ENCODE measurements around the gene MATN3. TPM values are rescaled to one million over a fixed set of nuclear protein-coding genes. Genes with fewer than 3 reads are reported as not detected.

Gene MATN3
- total RNA-seq, 2 donors from 2014 or later = 0.12 to 0.13 TPM

DNA sequence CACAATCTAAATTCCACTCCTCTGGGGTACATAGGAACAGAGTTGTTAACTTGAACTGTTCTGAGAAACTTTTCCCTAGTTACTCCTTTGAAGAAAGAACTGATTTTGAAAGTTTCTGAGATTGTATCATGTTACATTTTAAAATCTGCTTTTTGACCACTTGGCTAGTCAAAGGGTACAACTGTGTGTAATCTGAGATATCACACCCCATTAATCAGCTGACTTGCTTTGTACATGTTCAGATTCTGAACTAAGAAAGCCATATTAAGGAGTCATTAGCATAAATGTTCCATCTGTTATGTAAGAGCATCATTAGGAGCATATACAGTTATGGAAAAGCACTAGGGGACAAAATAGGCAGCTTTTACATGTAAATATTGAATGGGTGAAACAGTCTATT, 18.7 kb downstream of the MATN3 start:
- H3K27me3 ChIP-seq = no peaks in the 10 kb centered on the region
- H3K36me3 ChIP-seq = no peaks in the 10 kb centered on the region
- TF ChIP-seq, protein P1, sequence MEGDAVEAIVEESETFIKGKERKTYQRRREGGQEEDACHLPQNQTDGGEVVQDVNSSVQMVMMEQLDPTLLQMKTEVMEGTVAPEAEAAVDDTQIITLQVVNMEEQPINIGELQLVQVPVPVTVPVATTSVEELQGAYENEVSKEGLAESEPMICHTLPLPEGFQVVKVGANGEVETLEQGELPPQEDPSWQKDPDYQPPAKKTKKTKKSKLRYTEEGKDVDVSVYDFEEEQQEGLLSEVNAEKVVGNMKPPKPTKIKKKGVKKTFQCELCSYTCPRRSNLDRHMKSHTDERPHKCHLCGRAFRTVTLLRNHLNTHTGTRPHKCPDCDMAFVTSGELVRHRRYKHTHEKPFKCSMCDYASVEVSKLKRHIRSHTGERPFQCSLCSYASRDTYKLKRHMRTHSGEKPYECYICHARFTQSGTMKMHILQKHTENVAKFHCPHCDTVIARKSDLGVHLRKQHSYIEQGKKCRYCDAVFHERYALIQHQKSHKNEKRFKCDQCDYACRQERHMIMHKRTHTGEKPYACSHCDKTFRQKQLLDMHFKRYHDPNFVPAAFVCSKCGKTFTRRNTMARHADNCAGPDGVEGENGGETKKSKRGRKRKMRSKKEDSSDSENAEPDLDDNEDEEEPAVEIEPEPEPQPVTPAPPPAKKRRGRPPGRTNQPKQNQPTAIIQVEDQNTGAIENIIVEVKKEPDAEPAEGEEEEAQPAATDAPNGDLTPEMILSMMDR (IDR thresholded peaks at IDR 0.05) = no peak
- H3K27ac ChIP-seq = no peak overlapping the region
- H3K4me3 ChIP-seq = no peak overlapping the region
- no peaks in the 10 kb centered on the region for H3K4me1 ChIP-seq
- intact Hi-C loops (cut with DNase I) = no loop called here
- no peaks in the 10 kb centered on the region for H3K9me3 ChIP-seq
- DNase-seq = no peak
- H3K9ac ChIP-seq (ENCODE audit: low read depth in 2 of 2, low read length in 2 of 2) = no peak overlapping the region

DNA sequence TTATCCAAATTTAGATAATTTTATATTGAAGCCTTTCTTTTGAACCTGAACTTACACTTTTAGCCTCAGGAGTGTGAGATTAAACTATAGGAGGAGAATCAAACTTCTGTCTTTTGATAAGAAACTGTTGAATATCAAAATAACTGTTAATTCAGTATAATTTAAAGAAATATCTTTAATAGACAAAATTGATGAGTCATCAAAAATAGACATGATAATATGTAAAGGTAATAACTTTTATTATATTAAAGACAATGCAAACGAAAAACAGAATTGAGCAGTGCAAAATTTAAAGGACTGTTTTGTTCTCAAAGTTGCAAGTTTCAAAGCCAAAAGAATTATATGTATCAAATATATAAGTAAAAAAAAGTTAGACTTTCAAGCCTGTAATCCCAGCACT, 20.6 kb downstream of the MATN3 start:
- no peaks in the 10 kb centered on the region for H3K9me3 ChIP-seq
- intact Hi-C loops (cut with DNase I) = no loop called here
- no peak overlapping the region for H3K9ac ChIP-seq (ENCODE audit: low read depth in 2 of 2, low read length in 2 of 2)
- H3K4me3 ChIP-seq = no peak overlapping the region
- no peak for DNase-seq
- TF ChIP-seq, protein P1 (IDR thresholded peaks at IDR 0.05) = no peak
- no peaks in the 10 kb centered on the region for H3K36me3 ChIP-seq
- H3K27me3 ChIP-seq = no peaks in the 10 kb centered on the region
- H3K4me1 ChIP-seq = no peaks in the 10 kb centered on the region
- H3K27ac ChIP-seq = no peak overlapping the region

DNA sequence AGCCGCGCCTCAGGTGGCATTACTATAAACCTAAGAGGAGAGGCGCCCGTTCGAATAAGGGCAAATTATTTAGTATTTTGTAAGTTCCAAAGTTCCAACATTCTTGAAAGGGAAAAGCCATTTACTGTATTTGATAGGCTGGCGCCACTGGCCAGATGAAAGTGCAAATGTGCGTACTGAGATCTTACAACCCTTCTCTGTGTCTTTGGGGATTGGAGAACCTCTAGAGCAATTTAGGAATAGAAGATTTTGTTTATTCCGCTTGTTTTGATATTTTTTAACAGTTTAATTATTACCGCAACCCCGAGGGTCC, 22.1 kb downstream of the MATN3 start:
- intact Hi-C loops (cut with DNase I) = no loop called here
- no peaks in the 10 kb centered on the region for H3K4me1 ChIP-seq
- no peaks in the 10 kb centered on the region for H3K27me3 ChIP-seq
- DNase-seq = no peak
- TF ChIP-seq, protein P1 (IDR thresholded peaks at IDR 0.05) = no peak
- peak overlapping the region in 1 of 2 donors; percentile 36 for H3K9ac ChIP-seq (ENCODE audit: low read depth in 2 of 2, low read length in 2 of 2)
- no peaks in the 10 kb centered on the region for H3K36me3 ChIP-seq
- no peak overlapping the region for H3K27ac ChIP-seq
- H3K4me3 ChIP-seq = peak overlapping the region; percentile 65
- no peaks in the 10 kb centered on the region for H3K9me3 ChIP-seq

DNA sequence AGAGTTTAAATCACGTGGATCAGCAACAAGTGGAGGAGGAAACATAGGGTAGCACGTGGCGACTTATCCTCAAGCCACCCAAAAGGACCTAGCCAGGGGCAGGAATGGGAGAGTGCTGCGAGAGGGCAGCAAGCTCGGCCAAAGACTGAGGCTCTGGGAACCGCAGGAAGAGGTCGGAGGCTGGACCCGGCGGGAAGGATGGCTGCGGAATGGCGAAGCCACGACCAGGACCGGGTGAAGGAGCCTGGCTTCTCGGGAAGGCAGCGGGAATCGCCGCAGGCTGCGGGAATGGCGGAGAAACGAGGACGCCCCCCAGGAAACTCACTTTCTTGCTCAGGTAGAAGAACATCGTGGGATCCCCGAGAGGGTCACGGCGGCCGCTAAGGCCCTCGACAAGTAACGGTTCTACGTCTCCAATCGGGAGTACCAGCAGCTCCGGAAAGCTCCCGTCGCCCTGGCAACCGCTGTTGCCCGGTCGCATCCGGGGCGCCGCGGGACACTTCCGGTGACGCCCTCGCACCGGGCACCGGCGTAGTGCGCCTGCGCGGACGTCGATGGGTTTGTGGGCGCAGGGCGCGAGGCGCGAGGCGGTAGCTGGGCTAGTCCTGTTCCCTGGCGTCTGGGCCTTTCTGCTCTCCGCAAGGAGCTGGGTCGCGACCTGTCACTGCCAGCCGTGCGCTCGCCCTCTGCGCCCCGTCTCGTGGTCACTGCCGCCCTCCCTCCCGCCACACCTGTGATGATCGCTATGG, 22.6 kb downstream of the MATN3 start, which contains the start of gene WDR35:
WDR35 (minus strand) TSS at position 439 of the 749 bp plus-strand sequence; CDS start at position 349, 90 bp downstream.
- TF ChIP-seq, protein P1 (IDR thresholded peaks at IDR 0.05) = no peak
- Histone ChIP-seq H3K27ac (no peak within 1 kb of the TSS), H3K9ac (ENCODE audit: low read depth in 2 of 2, low read length in 2 of 2) (peak within 1 kb of the TSS; percentile 36 to 45), H3K4me3 (peak within 1 kb of the TSS; percentile 65), H3K9me3 (no peaks in the 10 kb centered on the region), H3K27me3 (no peaks in the 10 kb centered on the region), H3K36me3 (no peaks in the 10 kb centered on the region), H3K4me1 (no peaks in the 10 kb centered on the region)
- peak; percentile 94 for DNase-seq
- intact Hi-C loops (cut with DNase I) = no loop called here

DNA sequence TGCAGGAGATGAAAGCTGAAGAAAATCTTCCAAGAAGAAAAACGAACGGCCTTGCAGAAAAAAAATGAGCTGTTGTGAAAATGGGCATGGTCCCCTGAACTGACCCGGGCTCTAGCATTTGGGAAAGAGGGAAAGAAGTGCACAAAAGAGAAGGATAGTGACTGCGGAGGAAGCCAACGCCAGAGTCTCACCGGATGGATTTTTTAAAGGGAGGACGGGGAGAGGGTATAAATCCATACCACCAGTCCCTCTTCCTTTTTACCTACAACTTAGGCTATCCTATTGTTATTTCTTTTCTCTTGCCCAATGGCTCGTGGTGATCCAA, 23.2 kb downstream of the MATN3 start:
- TF ChIP-seq, protein P1 (IDR thresholded peaks at IDR 0.05) = no peak
- H3K27ac ChIP-seq = no peak overlapping the region
- peak overlapping the region in 1 of 2 donors; percentile 36 for H3K9ac ChIP-seq (ENCODE audit: low read depth in 2 of 2, low read length in 2 of 2)
- intact Hi-C loops (cut with DNase I) = no loop called here
- H3K27me3 ChIP-seq = no peaks in the 10 kb centered on the region
- no peaks in the 10 kb centered on the region for H3K36me3 ChIP-seq
- H3K4me3 ChIP-seq = peak overlapping the region; percentile 65
- no peak for DNase-seq
- no peaks in the 10 kb centered on the region for H3K4me1 ChIP-seq
- no peaks in the 10 kb centered on the region for H3K9me3 ChIP-seq
